ENCODE measurements around the gene PSEN2.
"Not testable (repeated sequence)": the region's sequence is repeated elsewhere in the genome, so short reads cannot be mapped to it uniquely, and the experiment has no call there.

The PSEN2 gene

GRCh38 chr1:226916497-226916896 lies 46.1 kb downstream of the PSEN2 start:
- DNase-seq (ENCODE audit: low read depth in 3 of 3), result no peak

- DNase-seq (ENCODE audit: low read depth in 3 of 3), result no peak
These were observed 49.2 kb downstream of the PSEN2 start for GRCh38 chr1:226919587-226919986.

- DNase-seq (ENCODE audit: low read depth in 3 of 3), result no peak
These were observed 49.6 kb downstream of the PSEN2 start for GRCh38 chr1:226919995-226920394.

- DNase-seq (ENCODE audit: low read depth in 3 of 3), result no peak
These were observed 50.1 kb downstream of the PSEN2 start for GRCh38 chr1:226920446-226920894.

GRCh38 chr1:226921504-226921903 lies 51.1 kb downstream of the PSEN2 start:
- no peak for DNase-seq (ENCODE audit: low read depth in 3 of 3)

- DNase-seq (ENCODE audit: low read depth in 3 of 3), result not testable (repeated sequence)
These were observed 59.1 kb downstream of the PSEN2 start for GRCh38 chr1:226929260-226930111.

- no peak for DNase-seq (ENCODE audit: low read depth in 3 of 3)
These were observed 64.2 kb downstream of the PSEN2 start for GRCh38 chr1:226934483-226935237.

GRCh38 chr1:226937940-226938725 lies 67.7 kb downstream of the PSEN2 start:
- no peak for DNase-seq (ENCODE audit: low read depth in 3 of 3)

GRCh38 chr1:226938903-226939437 lies 68.6 kb downstream of the PSEN2 start:
- no peak for DNase-seq (ENCODE audit: low read depth in 3 of 3)

GRCh38 chr1:226939438-226940028 lies 69.1 kb downstream of the PSEN2 start:
- peak; percentile 35 to 56 (median 43) for DNase-seq (ENCODE audit: low read depth in 3 of 3)

GRCh38 chr1:226940029-226940805 lies 69.8 kb downstream of the PSEN2 start, which contains the start of gene COQ8A:
TSS of gene COQ8A (plus strand) at chr1:226940294. CDS start at chr1:226961386, 21,092 bp downstream.
- peak; percentile 97 for DNase-seq (ENCODE audit: low read depth in 3 of 3)

GRCh38 chr1:226940806-226941067 lies 70.3 kb downstream of the PSEN2 start:
- DNase-seq (ENCODE audit: low read depth in 3 of 3), result no peak

- no peak for DNase-seq (ENCODE audit: low read depth in 3 of 3)
These were observed 72.0 kb downstream of the PSEN2 start for GRCh38 chr1:226942392-226942791.

GRCh38 chr1:226943156-226943555 lies 72.7 kb downstream of the PSEN2 start:
- no peak for DNase-seq (ENCODE audit: low read depth in 3 of 3)

GRCh38 chr1:226943927-226944326 lies 73.5 kb downstream of the PSEN2 start:
- DNase-seq (ENCODE audit: low read depth in 3 of 3), result no peak

- DNase-seq (ENCODE audit: low read depth in 3 of 3), result no peak
These were observed 74.9 kb downstream of the PSEN2 start for GRCh38 chr1:226945106-226945857.

All from stimulated activated CD4-positive, alpha-beta T cell treated with anti-CD3 and anti-CD28 coated beads, TNF-alpha, amount 100 ng/mL, for 4 hours (primary cell).